ENCODE measurements around the gene TENM4. TPM values are rescaled to one million over a fixed set of nuclear protein-coding genes. Genes with fewer than 3 reads are reported as not detected.

The TENM4 gene
- total RNA-seq, 4 donors from 2014 or later, result 0.02 to 0.82 (median 0.23) TPM

DNA sequence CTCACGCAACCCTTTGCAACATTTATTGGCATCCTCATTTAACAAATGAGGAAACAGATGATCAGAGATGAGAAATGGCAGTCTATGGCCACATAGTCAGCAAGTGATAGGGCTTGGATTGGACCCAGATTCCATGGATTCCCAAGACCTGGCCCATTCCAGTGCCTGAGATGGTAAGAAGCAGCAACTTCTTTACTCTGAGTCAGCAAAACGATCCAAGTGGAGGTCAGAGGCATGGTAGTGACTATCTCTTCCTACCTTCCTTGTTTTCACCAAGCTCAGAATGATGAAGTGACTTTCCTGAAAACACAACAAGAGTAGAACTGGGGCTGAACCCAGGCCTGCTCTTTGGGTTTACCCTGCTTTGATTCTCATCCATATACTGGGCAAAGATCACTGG is 293.1 kb downstream of the TENM4 start:
- no peaks in the 10 kb centered on the region for H3K36me3 ChIP-seq
- peaks cover 0 to 3% of the 10 kb centered on the region in 2 donors for H3K4me1 ChIP-seq
- no peaks in the 10 kb centered on the region for H3K27me3 ChIP-seq
- DNase-seq (no peak), ATAC-seq (no peak)
- intact Hi-C loops (cut with DNase I; ENCODE audit: low total_unique reads) (no loop called here), in situ Hi-C loops (cut with MboI; ENCODE audit: low sequenced_read_pairs in 4 of 4) (no loop called here)
- H3K4me3 ChIP-seq, result no peak overlapping the region
- TF ChIP-seq POLR2A (IDR thresholded peaks at IDR 0.05), result no peak
- TF ChIP-seq, protein P1, sequence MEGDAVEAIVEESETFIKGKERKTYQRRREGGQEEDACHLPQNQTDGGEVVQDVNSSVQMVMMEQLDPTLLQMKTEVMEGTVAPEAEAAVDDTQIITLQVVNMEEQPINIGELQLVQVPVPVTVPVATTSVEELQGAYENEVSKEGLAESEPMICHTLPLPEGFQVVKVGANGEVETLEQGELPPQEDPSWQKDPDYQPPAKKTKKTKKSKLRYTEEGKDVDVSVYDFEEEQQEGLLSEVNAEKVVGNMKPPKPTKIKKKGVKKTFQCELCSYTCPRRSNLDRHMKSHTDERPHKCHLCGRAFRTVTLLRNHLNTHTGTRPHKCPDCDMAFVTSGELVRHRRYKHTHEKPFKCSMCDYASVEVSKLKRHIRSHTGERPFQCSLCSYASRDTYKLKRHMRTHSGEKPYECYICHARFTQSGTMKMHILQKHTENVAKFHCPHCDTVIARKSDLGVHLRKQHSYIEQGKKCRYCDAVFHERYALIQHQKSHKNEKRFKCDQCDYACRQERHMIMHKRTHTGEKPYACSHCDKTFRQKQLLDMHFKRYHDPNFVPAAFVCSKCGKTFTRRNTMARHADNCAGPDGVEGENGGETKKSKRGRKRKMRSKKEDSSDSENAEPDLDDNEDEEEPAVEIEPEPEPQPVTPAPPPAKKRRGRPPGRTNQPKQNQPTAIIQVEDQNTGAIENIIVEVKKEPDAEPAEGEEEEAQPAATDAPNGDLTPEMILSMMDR (IDR thresholded peaks at IDR 0.05 in 4 of 5, conservative IDR thresholded peaks at IDR 0.05 in 1 of 5), result no peak
- no peaks in the 10 kb centered on the region for H3K9me3 ChIP-seq
- H3K27ac ChIP-seq, result no peak overlapping the region

DNA sequence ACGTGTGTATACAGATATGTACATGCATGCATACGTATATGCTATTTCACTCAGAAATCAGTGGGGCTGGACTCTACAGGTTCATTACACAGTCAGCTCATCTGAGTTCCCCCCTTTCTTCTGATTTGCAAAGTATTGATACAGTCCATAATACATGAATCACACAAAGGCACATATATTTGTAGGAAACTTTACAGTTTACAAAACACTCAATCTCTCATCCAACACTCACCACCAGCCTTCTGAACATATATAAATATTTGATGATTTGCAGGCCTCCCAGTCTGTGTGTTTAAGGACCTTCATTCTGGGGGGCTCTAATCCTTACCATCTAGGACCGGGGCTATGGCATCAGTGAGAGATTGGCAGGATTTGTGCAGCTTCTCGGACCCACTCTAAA is 293.8 kb downstream of the TENM4 start:
- TF ChIP-seq, protein P1 (IDR thresholded peaks at IDR 0.05 in 4 of 5, conservative IDR thresholded peaks at IDR 0.05 in 1 of 5), result no peak
- TF ChIP-seq POLR2A (IDR thresholded peaks at IDR 0.05), result no peak

DNA sequence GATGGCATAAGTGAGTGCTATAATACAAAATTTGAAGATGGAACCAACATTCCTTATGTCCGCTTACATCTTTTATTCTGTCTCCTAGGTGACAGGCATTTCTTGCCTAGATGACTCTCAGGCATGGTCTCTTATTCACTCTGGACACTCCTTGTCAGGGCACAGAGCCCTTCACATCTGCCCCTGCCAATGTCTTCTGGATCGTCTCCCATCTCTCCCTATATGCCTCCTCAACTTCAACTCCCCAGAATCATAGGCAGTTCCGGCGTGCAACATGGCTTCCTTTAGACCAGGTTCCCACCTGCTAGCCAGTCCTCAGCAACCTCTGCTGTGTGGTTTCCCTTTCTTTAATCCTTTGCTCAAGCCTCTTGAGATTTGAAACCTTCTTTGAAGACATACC is 300.9 kb downstream of the TENM4 start:
- DNase-seq (no peak), ATAC-seq (no peak)
- Histone ChIP-seq H3K4me3 (no peak overlapping the region), H3K9me3 (no peaks in the 10 kb centered on the region), H3K4me1 (no peaks in the 10 kb centered on the region), H3K36me3 (no peaks in the 10 kb centered on the region), H3K27ac (no peak overlapping the region), H3K27me3 (no peaks in the 10 kb centered on the region)
- intact Hi-C loops (cut with DNase I; ENCODE audit: low total_unique reads) (no loop called here), in situ Hi-C loops (cut with MboI; ENCODE audit: low sequenced_read_pairs in 4 of 4) (no loop called here)
- TF ChIP-seq, protein P1 (IDR thresholded peaks at IDR 0.05 in 4 of 5, conservative IDR thresholded peaks at IDR 0.05 in 1 of 5), result no peak
- TF ChIP-seq POLR2A (IDR thresholded peaks at IDR 0.05), result no peak

More for the DNA sequence above, 293.8 kb downstream of the TENM4 start:
- Histone ChIP-seq H3K4me3 (no peak overlapping the region), H3K4me1 (no peaks in the 10 kb centered on the region), H3K36me3 (no peaks in the 10 kb centered on the region), H3K27ac (no peak overlapping the region), H3K9me3 (no peaks in the 10 kb centered on the region), H3K27me3 (no peaks in the 10 kb centered on the region)
- intact Hi-C loops (cut with DNase I; ENCODE audit: low total_unique reads), result no loop called here
- no peak for DNase-seq
- no peak for ATAC-seq
- in situ Hi-C loops (cut with MboI; ENCODE audit: low sequenced_read_pairs in 4 of 4), result no loop called here

DNA sequence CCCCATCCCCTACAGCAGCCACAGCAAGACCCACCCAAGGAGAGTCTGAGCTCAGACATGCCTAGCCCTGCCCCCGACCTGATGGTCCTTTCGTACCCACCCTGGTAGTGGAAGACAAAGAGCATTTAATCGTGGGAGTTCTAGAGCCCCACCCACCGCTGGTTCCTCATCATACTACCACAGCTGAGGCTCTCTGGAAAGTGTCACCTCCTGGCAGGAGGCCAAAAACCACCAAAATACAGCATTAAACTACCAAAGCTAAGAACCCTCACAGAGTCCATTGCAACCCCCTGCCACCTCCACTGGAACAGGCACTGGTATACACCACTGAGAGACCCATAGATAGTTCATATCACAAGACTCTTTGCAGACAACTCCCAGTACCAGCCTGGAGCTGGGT is 311.1 kb downstream of the TENM4 start:
- in situ Hi-C loops (cut with MboI; ENCODE audit: low sequenced_read_pairs in 4 of 4), result no loop called here
- no peak for ATAC-seq

More for the DNA sequence above, 311.1 kb downstream of the TENM4 start:
- H3K4me3 ChIP-seq, result no peak overlapping the region
- intact Hi-C loops (cut with DNase I; ENCODE audit: low total_unique reads), result no loop called here
- TF ChIP-seq, protein P1 (IDR thresholded peaks at IDR 0.05 in 4 of 5, conservative IDR thresholded peaks at IDR 0.05 in 1 of 5), result no peak
- no peak for TF ChIP-seq POLR2A (IDR thresholded peaks at IDR 0.05)
- DNase-seq, result no peak
- H3K27ac ChIP-seq, result no peak overlapping the region
- peaks cover 0 to 4% (median 0%) of the 10 kb centered on the region in 3 donors for H3K9me3 ChIP-seq
- no peaks in the 10 kb centered on the region for H3K36me3 ChIP-seq
- H3K4me1 ChIP-seq, result no peaks in the 10 kb centered on the region
- no peaks in the 10 kb centered on the region for H3K27me3 ChIP-seq

All from gastrocnemius medialis (tissue), 4 donors.